ENCODE data around the gene DPM2. TPM values are rescaled to one million over a fixed set of nuclear protein-coding genes. Genes with fewer than 3 reads are reported as not detected.

Gene DPM2
- total RNA-seq, 1 donor from 2014 or later = 32.7 TPM

- H3K4me2 ChIP-seq (ENCODE audit: low read length) = no peak overlapping the region
- DNase-seq (ENCODE audit: low read depth) (no peak), FAIRE-seq (no peak)
- H4K20me1 ChIP-seq (ENCODE audit: insufficient read depth, low read length) = peaks cover 35% of the 10 kb centered on the region
- peaks cover 7% of the 10 kb centered on the region for H3K4me1 ChIP-seq (ENCODE audit: insufficient read depth, low read length)
- H3K36me3 ChIP-seq (ENCODE audit: insufficient read depth, low read length) = no peaks in the 10 kb centered on the region
- H3K4me1 Mint-ChIP-seq (ENCODE audit: low read depth, unreplicated experiment) = peaks cover 2% of the 10 kb centered on the region
- no peak overlapping the region for H3K27ac ChIP-seq (ENCODE audit: low read depth, low read length)
- peaks cover 2% of the 10 kb centered on the region for H3K36me3 Mint-ChIP-seq (ENCODE audit: low read depth, unreplicated experiment)
- H3K27me3 Mint-ChIP-seq (ENCODE audit: low read depth, unreplicated experiment) = no peaks in the 10 kb centered on the region
- H3K4me3 Mint-ChIP-seq (ENCODE audit: unreplicated experiment) = no peak overlapping the region
- no peaks in the 10 kb centered on the region for H3K27me3 ChIP-seq (ENCODE audit: insufficient read depth, low read length)
- no peak overlapping the region for H3K9ac ChIP-seq (ENCODE audit: low read length)
- no peaks in the 10 kb centered on the region for H3K9me3 ChIP-seq (ENCODE audit: insufficient read depth, low read depth, low read length)
- TF ChIP-seq EZH2 (IDR thresholded peaks at IDR 0.05; ENCODE audit: insufficient read depth, low read length) (no peak), CTCF (IDR thresholded peaks at IDR 0.05; ENCODE audit: insufficient read depth, low read depth, low read length) (no peak)
- H3K4me3 ChIP-seq (ENCODE audit: insufficient read depth, low read depth, low read length) = no peak overlapping the region
- no peak overlapping the region for H3K27ac Mint-ChIP-seq (ENCODE audit: unreplicated experiment)
- no peaks in the 10 kb centered on the region for H3K79me2 ChIP-seq (ENCODE audit: insufficient read depth, low read length)
- H2AFZ ChIP-seq (ENCODE audit: low read depth, low read length) = no peak overlapping the region
- H3K9me3 Mint-ChIP-seq (ENCODE audit: unreplicated experiment) = no peaks in the 10 kb centered on the region
Observed at GRCh38 chr9:127947841-127948710, 10.4 kb upstream of the DPM2 start.

DNA sequence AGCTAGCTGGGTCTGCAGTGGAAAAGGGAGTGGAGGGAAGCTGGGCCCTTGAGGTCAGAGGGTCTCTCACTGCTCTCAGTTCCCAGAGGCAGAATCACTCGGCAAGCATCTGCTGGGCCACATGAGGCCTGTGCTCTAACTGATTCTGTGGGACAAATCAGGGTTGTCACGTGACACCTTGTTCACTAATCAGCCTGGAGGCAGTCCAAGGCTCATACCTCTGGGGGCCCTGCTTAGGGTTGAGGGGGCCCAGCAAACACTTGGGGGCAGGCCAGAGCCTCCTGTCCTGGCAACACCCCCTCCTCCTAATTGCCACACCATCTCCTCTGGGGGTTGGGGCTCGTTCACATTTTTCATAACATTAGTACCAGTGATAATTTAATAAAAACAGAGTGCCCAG, 9.1 kb upstream of the DPM2 start:
- peaks cover 2% of the 10 kb centered on the region for H3K4me1 Mint-ChIP-seq (ENCODE audit: low read depth, unreplicated experiment)
- no peaks in the 10 kb centered on the region for H3K27me3 Mint-ChIP-seq (ENCODE audit: low read depth, unreplicated experiment)
- no peak overlapping the region for H3K27ac Mint-ChIP-seq (ENCODE audit: unreplicated experiment)
- H3K4me3 Mint-ChIP-seq (ENCODE audit: unreplicated experiment) = no peak overlapping the region
- Histone ChIP-seq H3K9ac (ENCODE audit: low read length) (no peak overlapping the region), H3K9me3 (ENCODE audit: insufficient read depth, low read depth, low read length) (no peaks in the 10 kb centered on the region), H3K27me3 (ENCODE audit: insufficient read depth, low read length) (no peaks in the 10 kb centered on the region), H3K4me3 (ENCODE audit: insufficient read depth, low read depth, low read length) (no peak overlapping the region), H3K4me1 (ENCODE audit: insufficient read depth, low read length) (peaks cover 5% of the 10 kb centered on the region), H2AFZ (ENCODE audit: low read depth, low read length) (no peak overlapping the region), H3K27ac (ENCODE audit: low read depth, low read length) (no peak overlapping the region), H3K36me3 (ENCODE audit: insufficient read depth, low read length) (no peaks in the 10 kb centered on the region), H3K79me2 (ENCODE audit: insufficient read depth, low read length) (no peaks in the 10 kb centered on the region), H4K20me1 (ENCODE audit: insufficient read depth, low read length) (peaks cover 25% of the 10 kb centered on the region), H3K4me2 (ENCODE audit: low read length) (no peak overlapping the region)
- FAIRE-seq = no peak
- peaks cover 5% of the 10 kb centered on the region for H3K36me3 Mint-ChIP-seq (ENCODE audit: low read depth, unreplicated experiment)
- no peak for DNase-seq (ENCODE audit: low read depth)
- no peaks in the 10 kb centered on the region for H3K9me3 Mint-ChIP-seq (ENCODE audit: unreplicated experiment)
- TF ChIP-seq EZH2 (IDR thresholded peaks at IDR 0.05; ENCODE audit: insufficient read depth, low read length) (no peak), CTCF (IDR thresholded peaks at IDR 0.05; ENCODE audit: insufficient read depth, low read depth, low read length) (no peak)

GRCh38 chr9:127945942-127946341, 8.3 kb upstream of the DPM2 start:
- Mint-ChIP-seq H3K27ac (ENCODE audit: unreplicated experiment) (no peak overlapping the region), H3K4me3 (ENCODE audit: unreplicated experiment) (no peak overlapping the region), H3K36me3 (ENCODE audit: low read depth, unreplicated experiment) (peaks cover 5% of the 10 kb centered on the region), H3K4me1 (ENCODE audit: low read depth, unreplicated experiment) (peaks cover 2% of the 10 kb centered on the region), H3K9me3 (ENCODE audit: unreplicated experiment) (no peaks in the 10 kb centered on the region), H3K27me3 (ENCODE audit: low read depth, unreplicated experiment) (no peaks in the 10 kb centered on the region)
- Histone ChIP-seq H2AFZ (ENCODE audit: low read depth, low read length) (no peak overlapping the region), H3K79me2 (ENCODE audit: insufficient read depth, low read length) (no peaks in the 10 kb centered on the region), H3K9me3 (ENCODE audit: insufficient read depth, low read depth, low read length) (no peaks in the 10 kb centered on the region), H3K27ac (ENCODE audit: low read depth, low read length) (no peak overlapping the region), H3K4me2 (ENCODE audit: low read length) (no peak overlapping the region), H3K36me3 (ENCODE audit: insufficient read depth, low read length) (no peaks in the 10 kb centered on the region), H3K9ac (ENCODE audit: low read length) (no peak overlapping the region), H3K4me3 (ENCODE audit: insufficient read depth, low read depth, low read length) (no peak overlapping the region), H3K4me1 (ENCODE audit: insufficient read depth, low read length) (peaks cover 4% of the 10 kb centered on the region), H4K20me1 (ENCODE audit: insufficient read depth, low read length) (peaks cover 21% of the 10 kb centered on the region), H3K27me3 (ENCODE audit: insufficient read depth, low read length) (no peaks in the 10 kb centered on the region)
- FAIRE-seq (no peak), DNase-seq (ENCODE audit: low read depth) (no peak)
- TF ChIP-seq CTCF (IDR thresholded peaks at IDR 0.05; ENCODE audit: insufficient read depth, low read depth, low read length) (no peak), EZH2 (IDR thresholded peaks at IDR 0.05; ENCODE audit: insufficient read depth, low read length) (no peak)
